Activated CD8-positive, alpha-beta T cell treated with anti-CD3 and anti-CD28 coated beads for 36 hours (primary cell): ENCODE measurements around the gene MYO3B. TPM values are rescaled to one million over a fixed set of nuclear protein-coding genes. Genes with fewer than 3 reads are reported as not detected.

Experiments
- ATAC-seq: fragments of 200-7000 bp; cut with Tn5 transposase; one replicate; pipeline ENCODE4 v1.10.0; 2021; ENCODE audit warnings: mild to moderate bottlenecking, moderate library complexity
- CTCF ChIA-PET: fragments of 350-600 bp; sonication (Branson Sonifier 250); formaldehyde crosslinking; loops from one replicate; lab custom pipeline; 2021; ENCODE audit warnings: antibody characterized with exemption; lab: Charles Lee
- POLR2A ChIA-PET: fragments of 350-600 bp; sonication (Branson Sonifier 250); formaldehyde crosslinking; loops from one replicate; lab custom pipeline; 2021; ENCODE audit warnings: antibody characterized with exemption; lab: Charles Lee
- DNase-seq: peaks from one replicate; pipeline ENCODE4 v3.0.0-alpha.2; 2020
- H3K27ac Mint-ChIP-seq: one replicate; pipeline ENCODE4 v1.8.0; 2021; ENCODE audit warnings: mild to moderate bottlenecking, mixed read lengths
- H3K27me3 Mint-ChIP-seq: one replicate; pipeline ENCODE4 v1.8.0; 2021; ENCODE audit warnings: mixed read lengths
- H3K36me3 Mint-ChIP-seq: one replicate; pipeline ENCODE4 v1.8.0; 2021; ENCODE audit warnings: low read depth, mixed read lengths
- H3K4me1 Mint-ChIP-seq: one replicate; pipeline ENCODE4 v1.8.0; 2021; ENCODE audit warnings: low read depth, mixed read lengths
- H3K4me3 Mint-ChIP-seq: one replicate; pipeline ENCODE4 v1.8.0; 2021; ENCODE audit warnings: mild to moderate bottlenecking, moderate library complexity, mixed read lengths
- H3K9me3 Mint-ChIP-seq: one replicate; pipeline ENCODE4 v1.8.0; 2021; ENCODE audit warnings: mixed read lengths
- CTCF ChIP-seq: fragments of 200-600 bp; IDR thresholded peaks from one replicate; pipeline ENCODE4 v1.8.0; 2022; ENCODE audit warnings: antibody characterized with exemption, mild to moderate bottlenecking
- intact Hi-C: fragments of 100-400 bp; cut with micrococcal nuclease; formaldehyde crosslinking; loops from one replicate; pipeline ENCODE4 v1.10.0; 2022
- total RNA-seq, 2 experiments: library from RNA; stranded (reverse); gene quantifications; one replicate each; pipeline ENCODE4 v1.2.3, GENCODE V29; 2021

The MYO3B gene
- total RNA-seq, 2 experiments from 2014 or later: 0.09 to 0.20 TPM

- Mint-ChIP-seq H3K27ac (no peak overlapping the region), H3K4me3 (no peak overlapping the region), H3K4me1 (peaks cover 4% of the 10 kb centered on the region), H3K9me3 (no peaks in the 10 kb centered on the region), H3K36me3 (no peaks in the 10 kb centered on the region), H3K27me3 (peaks cover 13% of the 10 kb centered on the region)
- POLR2A ChIA-PET: no interaction called here
- CTCF ChIA-PET: interaction anchor here (5.3 kb wide), 1 partner anchor 403 kb away, joined by 73 read pairs; the partner anchor contains the start of gene GAD1
- DNase-seq: no peak
- TF ChIP-seq CTCF: no peak
- intact Hi-C loops: no loop called here
- no peak for ATAC-seq
Observed at GRCh38 chr2:170411660-170412059, 233.7 kb downstream of the MYO3B start.

- ChIA-PET CTCF (interaction anchor here (3.5 kb wide), 1 partner anchor 12 kb away, joined by 33 read pairs; no protein-coding TSS in a partner anchor), POLR2A (no interaction called here)
- Mint-ChIP-seq H3K27me3 (peaks cover 11% of the 10 kb centered on the region), H3K36me3 (no peaks in the 10 kb centered on the region), H3K4me1 (no peaks in the 10 kb centered on the region), H3K27ac (no peak overlapping the region), H3K4me3 (no peak overlapping the region), H3K9me3 (no peaks in the 10 kb centered on the region)
- ATAC-seq (no peak), DNase-seq (no peak)
- intact Hi-C loops: no loop called here
- TF ChIP-seq CTCF: no peak
Observed at GRCh38 chr2:170420961-170421687, 243.2 kb downstream of the MYO3B start.

- TF ChIP-seq CTCF: no peak
- Mint-ChIP-seq H3K4me3 (no peak overlapping the region), H3K36me3 (no peaks in the 10 kb centered on the region), H3K4me1 (no peaks in the 10 kb centered on the region), H3K27me3 (peaks cover 11% of the 10 kb centered on the region), H3K27ac (no peak overlapping the region), H3K9me3 (no peaks in the 10 kb centered on the region)
- POLR2A ChIA-PET: no interaction called here
- CTCF ChIA-PET: interaction anchor here (3.6 kb wide), 1 partner anchor 15 kb away, joined by 13 read pairs; no protein-coding TSS in a partner anchor
- intact Hi-C loops: no loop called here
- no peak for DNase-seq
- no peak for ATAC-seq
Observed at GRCh38 chr2:170423919-170424318, 246.0 kb downstream of the MYO3B start.

GRCh38 chr2:170425281-170425751 lies 247.4 kb downstream of the MYO3B start:
- ATAC-seq (no peak), DNase-seq (no peak)
- ChIA-PET CTCF (interaction anchor here (3.6 kb wide), 1 partner anchor 17 kb away, joined by 13 read pairs; no protein-coding TSS in a partner anchor), POLR2A (no interaction called here)
- Mint-ChIP-seq H3K36me3 (no peaks in the 10 kb centered on the region), H3K9me3 (no peaks in the 10 kb centered on the region), H3K27ac (no peak overlapping the region), H3K27me3 (peaks cover 11% of the 10 kb centered on the region), H3K4me3 (no peak overlapping the region), H3K4me1 (no peaks in the 10 kb centered on the region)
- no peak for TF ChIP-seq CTCF
- intact Hi-C loops: no loop called here

GRCh38 chr2:170428868-170429267 lies 250.9 kb downstream of the MYO3B start:
- TF ChIP-seq CTCF: no peak
- CTCF ChIA-PET: interaction anchor here (1.0 to 1.3 kb wide), 3 partner anchors 20 to 387 kb away, joined by 4 to 5 read pairs (median 4); no protein-coding TSS in a partner anchor
- Mint-ChIP-seq H3K4me3 (no peak overlapping the region), H3K27me3 (peaks cover 2% of the 10 kb centered on the region), H3K27ac (no peak overlapping the region), H3K4me1 (no peaks in the 10 kb centered on the region), H3K36me3 (no peaks in the 10 kb centered on the region), H3K9me3 (no peaks in the 10 kb centered on the region)
- POLR2A ChIA-PET: no interaction called here
- DNase-seq (no peak), ATAC-seq (no peak)
- intact Hi-C loops: no loop called here
